ENCODE data around the gene CARD19.
A peak's percentile ranks its signal among the peaks of the same experiment; 100 is the strongest.

DNA sequence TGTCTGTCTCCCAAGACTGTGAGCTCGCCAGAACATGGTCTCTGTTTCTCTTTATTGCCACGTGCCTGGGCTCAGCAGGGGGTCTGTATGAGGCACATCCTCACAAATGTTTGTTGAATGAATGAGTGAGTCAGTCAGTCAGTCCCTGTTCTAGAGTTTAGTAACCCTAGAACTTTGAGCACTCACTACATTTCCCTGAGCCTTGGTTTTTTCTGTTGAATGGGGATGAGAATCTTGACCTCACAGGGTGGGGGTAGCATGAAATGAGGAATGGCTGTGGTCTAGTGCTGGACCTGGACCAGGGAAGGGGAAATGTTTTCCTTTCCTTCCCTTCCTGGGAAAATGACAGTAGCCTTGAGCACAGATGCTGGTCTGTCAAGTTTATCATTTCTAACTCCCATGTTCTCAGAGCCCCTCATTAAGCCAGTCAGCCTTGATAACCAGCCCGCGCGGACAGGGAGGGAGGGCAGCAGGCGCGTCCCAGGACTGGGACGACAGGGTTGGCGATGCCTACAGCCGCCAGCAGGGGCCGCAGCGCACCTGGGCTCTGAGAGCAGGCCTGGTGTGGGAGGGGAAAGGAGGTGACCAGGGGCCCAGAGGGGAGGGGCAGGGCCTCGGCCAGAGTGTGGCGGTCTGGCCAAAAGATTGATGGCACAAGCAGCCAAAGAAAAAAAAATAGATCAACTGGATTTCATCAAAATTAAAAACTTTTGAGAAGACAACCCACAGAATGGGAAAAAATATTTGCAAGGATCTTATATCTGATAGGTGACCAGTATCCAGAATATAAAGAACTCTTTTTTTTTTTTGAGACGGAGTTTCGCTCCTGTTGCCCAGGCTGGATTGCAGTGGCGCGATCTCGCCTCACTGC, 63.8 kb downstream of the CARD19 start:
- TF ChIP-seq POLR2A (IDR thresholded peaks at IDR 0.05) (no peak), CTCF (IDR thresholded peaks at IDR 0.05) (peak; percentile 85 to 98 (median 95))

All from heart left ventricle (tissue), 13 donors.